IMR-90 (cell line): Measurements from ENCODE around the gene TOMM40. TPM values are rescaled to one million over a fixed set of nuclear protein-coding genes. Genes with fewer than 3 reads are reported as not detected.

Source experiments
- ATAC-seq: fragments of 200-7000 bp; cut with Tn5 transposase; 2 replicates; pipeline ENCODE4 v1.9.1; 2020; ENCODE audit warnings: low read depth, mild to moderate bottlenecking, moderate library complexity
- BruUV-seq: library from RNA; stranded (reverse); fragments of 400-500 nt; replicated peaks from 2 replicates; lab custom pipeline; 2021; lab: Mats Ljungman, UMichigan
- CTCF ChIA-PET: fragments of 300-600 bp; formaldehyde crosslinking; extraction: SDS; loops from one replicate; lab custom pipeline; 2021; ENCODE audit warnings: antibody characterized with exemption; lab: Yijun Ruan, JAX
- POLR2A ChIA-PET: fragments of 300-600 bp; sonication (Branson Sonifier 250); formaldehyde crosslinking; loops from one replicate; lab custom pipeline; 2022; ENCODE audit warnings: antibody characterized with exemption; ENCODE audit not compliant: unreplicated experiment; lab: Charles Lee
- DNase-seq: peaks from one replicate; pipeline ENCODE4 v3.0.0; 2013
- H2AFZ ChIP-seq: replicated peaks from 2 replicates; pipeline ENCODE3; 2013; ENCODE audit warnings: low read length, mild to moderate bottlenecking; ENCODE audit not compliant: poor library complexity
- H2AK5ac ChIP-seq: 2 replicates; pipeline ENCODE4 v1.6.1; 2013; ENCODE audit warnings: low read depth, low read length, inconsistent platforms
- H2AK9ac ChIP-seq: replicated peaks from 2 replicates; pipeline ENCODE3; 2013; ENCODE audit warnings: mild to moderate bottlenecking, low read depth, low read length, moderate library complexity; ENCODE audit not compliant: poor library complexity
- H2BK120ac ChIP-seq: 2 replicates; pipeline ENCODE4 v1.6.1; 2013; ENCODE audit warnings: low read depth, low read length, inconsistent platforms
- H2BK15ac ChIP-seq: 3 replicates; pipeline ENCODE4 v1.6.1; 2013; ENCODE audit warnings: low read depth, low read length, inconsistent platforms
- H2BK20ac ChIP-seq: 2 replicates; pipeline ENCODE4 v1.6.1; 2013; ENCODE audit warnings: low read depth, mild to moderate bottlenecking, inconsistent platforms, low read length, moderate library complexity
- H2BK5ac ChIP-seq: 2 replicates; pipeline ENCODE4 v1.6.1; 2013; ENCODE audit warnings: mild to moderate bottlenecking, low read depth, low read length, inconsistent platforms; ENCODE audit not compliant: poor library complexity, severe bottlenecking
- H3K14ac ChIP-seq: replicated peaks from 2 replicates; pipeline ENCODE4 v1.6.1; 2013; ENCODE audit warnings: low read depth, low read length, inconsistent platforms
- H3K18ac ChIP-seq: 2 replicates; pipeline ENCODE4 v1.6.1; 2013; ENCODE audit warnings: low read depth, low read length, control low read depth
- H3K23ac ChIP-seq: 2 replicates; pipeline ENCODE4 v1.6.1; 2013; ENCODE audit warnings: low read depth, low read length, inconsistent platforms
- H3K27ac ChIP-seq: 2 replicates; pipeline ENCODE4 v1.5.1; 2013; ENCODE audit warnings: mild to moderate bottlenecking, control low read depth, low read length; ENCODE audit not compliant: insufficient read depth
- H3K27me3 ChIP-seq: 2 replicates; pipeline ENCODE4 v1.6.1; 2013; ENCODE audit warnings: low read length; ENCODE audit not compliant: control insufficient read depth, insufficient read depth
- H3K36me3 ChIP-seq: 2 replicates; pipeline ENCODE4 v1.6.1; 2013; ENCODE audit warnings: low read length, mixed read lengths; ENCODE audit not compliant: control insufficient read depth, insufficient read depth
- H3K4ac ChIP-seq: 2 replicates; pipeline ENCODE4 v1.6.1; 2013; ENCODE audit warnings: low read depth, low read length, inconsistent platforms
- H3K4me1 ChIP-seq: 2 replicates; pipeline ENCODE4 v1.6.1; 2013; ENCODE audit warnings: low read length, mixed read lengths; ENCODE audit not compliant: control insufficient read depth, insufficient read depth
- H3K4me2 ChIP-seq: 2 replicates; pipeline ENCODE4 v1.6.1; 2013; ENCODE audit warnings: low read depth, mild to moderate bottlenecking, control low read depth, low read length, moderate library complexity
- H3K4me3 ChIP-seq: 2 replicates; pipeline ENCODE4 v1.5.1; 2013; ENCODE audit warnings: low read depth, mild to moderate bottlenecking, control low read depth, low read length, moderate library complexity; ENCODE audit not compliant: insufficient read depth
- H3K56ac ChIP-seq: 2 replicates; pipeline ENCODE4 v1.6.1; 2013; ENCODE audit warnings: low read length, inconsistent platforms; ENCODE audit not compliant: insufficient read depth; ENCODE audit errors: extremely low read depth
- H3K79me1 ChIP-seq, 2 experiments: 2 replicates each; pipeline ENCODE4 v1.6.1; 2013; ENCODE audit warnings: low read length in 2 of 2, inconsistent platforms in 1 of 2, low read depth in 1 of 2
- H3K9ac ChIP-seq: 2 replicates; pipeline ENCODE4 v1.6.1; 2013; ENCODE audit warnings: low read depth, low read length, control low read depth
- H3K9me1 ChIP-seq: 2 replicates; pipeline ENCODE4 v1.6.1; 2013; ENCODE audit warnings: low read length, inconsistent platforms; ENCODE audit not compliant: insufficient read depth
- H3K9me3 ChIP-seq: 2 replicates; pipeline ENCODE4 v1.6.1; 2013; ENCODE audit warnings: low read length; ENCODE audit not compliant: control insufficient read depth, insufficient read depth
- H4K20me1 ChIP-seq: 2 replicates; pipeline ENCODE4 v1.6.1; 2013; ENCODE audit warnings: low read length, inconsistent platforms; ENCODE audit not compliant: insufficient read depth
- H4K5ac ChIP-seq: 2 replicates; pipeline ENCODE4 v1.6.1; 2013; ENCODE audit warnings: mild to moderate bottlenecking, low read depth, low read length, control low read depth
- H4K8ac ChIP-seq, 2 experiments: 2 replicates each; pipeline ENCODE4 v1.6.1; 2013; ENCODE audit warnings: low read depth in 2 of 2, low read length in 2 of 2, control low read depth in 1 of 2, inconsistent platforms in 1 of 2
- H4K91ac ChIP-seq: 2 replicates; pipeline ENCODE4 v1.6.1; 2013; ENCODE audit warnings: low read depth, low read length, inconsistent platforms; ENCODE audit not compliant: insufficient read depth
- BHLHE40 ChIP-seq: fragments of 150-350 bp; IDR thresholded peaks from 2 replicates; pipeline ENCODE4 v1.6.1; 2016; ENCODE audit warnings: mild to moderate bottlenecking, low read depth, low read length
- CTCF ChIP-seq: conservative IDR thresholded peaks from 2 replicates; pipeline ENCODE4 v1.5.1; 2012; ENCODE audit warnings: mild to moderate bottlenecking, low read depth, low read length, improper control_type of control experiment
- MAZ ChIP-seq: IDR thresholded peaks from 2 replicates; pipeline ENCODE4 v1.6.1; 2012; ENCODE audit warnings: low read depth, mild to moderate bottlenecking, low read length, improper control_type of control experiment, moderate library complexity, borderline replicate concordance
- POLR2A ChIP-seq: IDR thresholded peaks from 2 replicates; pipeline ENCODE4 v1.6.1; 2012; ENCODE audit warnings: mild to moderate bottlenecking, low read depth, low read length
- RAD21 ChIP-seq: IDR thresholded peaks from 2 replicates; pipeline ENCODE4 v1.6.1; 2012; ENCODE audit warnings: low read length, improper control_type of control experiment
- RCOR1 ChIP-seq: IDR thresholded peaks from 2 replicates; pipeline ENCODE4 v1.6.1; 2012; ENCODE audit warnings: mild to moderate bottlenecking, low read length, improper control_type of control experiment; ENCODE audit not compliant: insufficient replicate concordance
- SMC3 ChIP-seq: fragments of 150-350 bp; IDR thresholded peaks from 2 replicates; pipeline ENCODE4 v1.6.1; 2016; ENCODE audit warnings: low read depth, mild to moderate bottlenecking, antibody characterized with exemption, low read length, moderate library complexity
- WGBS, 2 experiments: methylation state at CpG; one replicate each; pipeline versions ENCODE4 v1.1.5 to v1.1.7; 2013; ENCODE audit warnings: missing lambda C conversion rate in 2 of 2; ENCODE audit not compliant: insufficient read length in 1 of 2; ENCODE audit errors: extremely low coverage in 2 of 2; 5-methylcytosine and 5-hydroxymethylcytosine counted together
- dilution Hi-C: fragments of 300-500 bp; cut with HindIII; formaldehyde crosslinking; loops from one replicate; pipeline ENCODE4 v1.14.3; 2018; ENCODE audit warnings: low sequenced_read_pairs; ENCODE audit not compliant: unreplicated experiment
- in situ Hi-C: fragments of 300-500 bp; cut with MboI; formaldehyde crosslinking; loops from 3 replicates; pipeline ENCODE4 v1.14.3; 2019; ENCODE audit warnings: low sequenced_read_pairs, inconsistent platforms, mixed read lengths
- intact Hi-C: fragments of 100-400 bp; cut with micrococcal nuclease; formaldehyde crosslinking; loops from 2 replicates; pipeline ENCODE4 v1.10.0; 2022
- polyA plus RNA-seq, 3 experiments: library from polyadenylated mRNA; depleted of rRNA; stranded (reverse); fragments of >200 nt; gene quantifications; 2 replicates each; pipeline ENCODE4 v1.2.3, GENCODE V29; 2012; ENCODE audit warnings: low replicate concordance in 1 of 3
- total RNA-seq: library from RNA; depleted of rRNA; stranded (reverse); fragments of >200 nt; gene quantifications from 2 replicates; pipeline ENCODE4 v1.2.3, GENCODE V29; 2012
- TF ChIP-seq, protein P1 (sequence below): fragments of 150-350 bp; IDR thresholded peaks from 2 replicates; pipeline ENCODE4 v1.6.1; 2016; ENCODE audit warnings: low read depth, mild to moderate bottlenecking, low read length, moderate library complexity, borderline replicate concordance

Gene TOMM40
- total and polyA plus RNA-seq, 2 of the 4 experiments (the other 2 are of a cell fraction): 54.8 to 62.6 TPM

- in situ Hi-C loops: loop anchor here (5.0 to 10.0 kb wide), 2 partner anchors 39 to 267 kb away; partner anchors contain the start of gene APOC1
- TF ChIP-seq POLR2A: no peak
- peak; percentile 82 for TF ChIP-seq CTCF
- peak; percentile 92 for TF ChIP-seq SMC3
- no peak for TF ChIP-seq MAZ
- no peak for TF ChIP-seq BHLHE40
- TF ChIP-seq, protein P1, sequence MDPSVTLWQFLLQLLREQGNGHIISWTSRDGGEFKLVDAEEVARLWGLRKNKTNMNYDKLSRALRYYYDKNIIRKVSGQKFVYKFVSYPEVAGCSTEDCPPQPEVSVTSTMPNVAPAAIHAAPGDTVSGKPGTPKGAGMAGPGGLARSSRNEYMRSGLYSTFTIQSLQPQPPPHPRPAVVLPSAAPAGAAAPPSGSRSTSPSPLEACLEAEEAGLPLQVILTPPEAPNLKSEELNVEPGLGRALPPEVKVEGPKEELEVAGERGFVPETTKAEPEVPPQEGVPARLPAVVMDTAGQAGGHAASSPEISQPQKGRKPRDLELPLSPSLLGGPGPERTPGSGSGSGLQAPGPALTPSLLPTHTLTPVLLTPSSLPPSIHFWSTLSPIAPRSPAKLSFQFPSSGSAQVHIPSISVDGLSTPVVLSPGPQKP: no peak
- no peak for TF ChIP-seq RCOR1
- peak; percentile 76 for TF ChIP-seq RAD21
- Histone ChIP-seq H4K5ac (no peak overlapping the region), H3K9me3 (no peaks in the 10 kb centered on the region), H4K91ac (no peak overlapping the region), H3K4me1 (peaks cover 6% of the 10 kb centered on the region), H2BK5ac (no peak overlapping the region), H3K27ac (no peak overlapping the region), H3K18ac (no peak overlapping the region), H3K23ac (no peak overlapping the region), H3K14ac (no peak overlapping the region), H3K4me2 (no peak overlapping the region), H3K36me3 (peaks cover 2% of the 10 kb centered on the region; the same call in 1 of the 2 replicates), H2AK5ac (no peak overlapping the region), H3K9ac (no peak overlapping the region), H2BK120ac (no peak overlapping the region), H3K4me3 (no peak overlapping the region), H3K27me3 (no peaks in the 10 kb centered on the region), H3K79me1 (peaks cover 2 to 25% of the 10 kb centered on the region in 2 experiments; a peak in 2 of 4 replicates), H3K4ac (no peak overlapping the region), H4K20me1 (peaks cover 11% of the 10 kb centered on the region), H4K8ac (no peak overlapping the region), H2AFZ (peak overlapping the region; percentile 44), H2BK20ac (no peak overlapping the region), H2BK15ac (no peak overlapping the region), H2AK9ac (peak overlapping the region; percentile 23), H3K9me1 (peaks cover 8% of the 10 kb centered on the region; the same call in 1 of the 2 replicates), H3K56ac (no peak overlapping the region)
- CTCF ChIA-PET: interaction anchor here (0.7 to 1.3 kb wide), 5 partner anchors 40 to 59 kb away, joined by 3 to 10 read pairs (median 4); no protein-coding TSS in a partner anchor
- POLR2A ChIA-PET: no interaction called here
- BruUV-seq: no TSS peak
- 20% methylated on average over 3 of the region's 13 CpGs; no CpG with 5 or more reads in 1 of the 2 experiments for WGBS, 2 experiments
- DNase-seq: peak; percentile 82
- dilution Hi-C loops: no loop called here
- peak; percentile 15; the same call in 1 of the 2 replicates for ATAC-seq
- intact Hi-C loops: loop anchor here (1.0 to 10.0 kb wide), 3 partner anchors 48 to 377 kb away; partner anchors contain the start of gene TOMM40
Observed at GRCh38 chr19:44951179-44952159, 60.4 kb downstream of the TOMM40 start.
